ENCODE results near the gene METAP1D.
"Not testable (repeated sequence)": the region's sequence is repeated elsewhere in the genome, so short reads cannot be mapped to it uniquely, and the experiment has no call there.

METAP1D gene

DNA sequence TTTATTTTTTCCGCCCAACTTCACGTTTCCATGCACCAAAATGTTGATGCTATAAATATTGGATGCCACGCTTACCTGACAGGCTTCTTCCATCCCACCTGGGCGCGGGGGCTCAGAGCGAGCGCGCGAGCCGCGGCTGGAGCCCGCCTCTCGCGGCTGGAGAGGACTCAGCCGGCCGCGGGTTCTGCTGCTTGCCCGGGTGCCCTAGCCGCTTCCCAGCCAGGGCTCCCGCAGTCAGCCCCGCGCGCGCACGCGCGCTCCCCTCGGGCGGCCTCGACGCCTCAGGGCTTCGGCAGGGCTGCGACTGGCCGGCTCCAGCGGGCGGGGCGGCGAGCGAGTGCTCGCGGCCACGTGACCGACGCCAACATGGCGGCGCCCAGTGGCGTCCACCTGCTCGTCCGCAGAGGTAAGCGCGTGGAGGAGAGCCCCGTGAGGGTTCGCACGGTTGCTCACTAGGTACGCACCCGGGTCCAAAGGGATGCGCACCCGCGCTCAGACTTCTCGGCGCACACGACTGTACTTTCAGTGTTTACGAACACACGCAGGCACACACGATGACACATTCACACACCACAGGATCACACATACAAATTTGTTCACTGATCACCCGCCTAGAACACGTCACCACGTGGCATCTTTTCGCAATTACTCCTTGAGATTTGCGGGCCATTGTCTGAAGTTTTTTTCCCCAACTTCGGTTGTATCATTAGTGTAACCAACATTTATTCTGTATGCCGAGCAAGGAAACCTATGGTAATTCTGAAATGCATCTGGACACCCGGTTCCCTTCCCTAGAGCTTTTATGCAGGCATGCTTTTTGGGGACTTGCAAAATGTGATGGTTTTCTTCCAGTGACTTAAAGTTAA is at the start of gene METAP1D:
METAP1D (plus strand) TSS at position 350 of the 866 bp plus-strand sequence; CDS start at position 367, 17 bp downstream.
- peak; percentile 74 for DNase-seq (ENCODE audit: low spot score)

DNA sequence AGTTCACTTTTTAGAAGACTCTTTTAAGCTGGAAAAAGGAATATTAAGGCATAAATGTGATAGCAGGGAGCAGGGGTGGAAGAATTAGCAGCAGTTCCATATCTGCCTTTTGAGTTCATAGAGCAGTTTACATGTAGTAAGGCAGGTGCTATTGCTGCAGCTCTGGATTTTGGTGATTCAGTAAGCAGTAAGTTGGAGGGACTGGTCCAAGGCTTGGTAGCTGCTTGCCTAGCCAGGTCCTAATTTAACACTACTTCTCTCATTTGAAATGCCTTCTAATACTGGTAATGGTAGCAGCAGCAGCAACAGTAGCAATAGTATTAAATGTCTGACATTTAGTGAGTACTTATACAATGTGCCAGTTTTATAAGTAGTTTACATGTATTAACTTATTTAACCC is 47.5 kb upstream of the METAP1D start:
- no peak for DNase-seq (ENCODE audit: low spot score)

DNA sequence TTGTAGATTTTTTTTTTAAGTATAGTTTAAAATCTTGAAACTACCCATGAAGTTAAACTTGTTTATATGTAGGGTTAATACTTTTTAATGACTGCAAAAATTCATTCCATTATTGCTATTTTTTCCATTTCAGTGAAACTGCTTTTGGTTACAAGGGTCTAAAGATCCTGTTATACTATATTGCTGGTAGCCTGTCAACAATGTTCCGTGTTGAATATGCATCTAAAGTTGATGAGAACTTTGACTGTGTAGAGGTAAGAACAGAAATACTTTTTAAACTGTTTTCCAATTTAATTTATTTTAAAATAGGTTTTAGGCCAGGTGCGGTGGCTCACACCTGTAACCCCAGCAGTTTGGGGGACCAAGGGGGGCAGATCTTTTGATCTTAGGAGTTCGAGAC is 47.0 kb upstream of the METAP1D start:
- no peak for DNase-seq (ENCODE audit: low spot score)

DNA sequence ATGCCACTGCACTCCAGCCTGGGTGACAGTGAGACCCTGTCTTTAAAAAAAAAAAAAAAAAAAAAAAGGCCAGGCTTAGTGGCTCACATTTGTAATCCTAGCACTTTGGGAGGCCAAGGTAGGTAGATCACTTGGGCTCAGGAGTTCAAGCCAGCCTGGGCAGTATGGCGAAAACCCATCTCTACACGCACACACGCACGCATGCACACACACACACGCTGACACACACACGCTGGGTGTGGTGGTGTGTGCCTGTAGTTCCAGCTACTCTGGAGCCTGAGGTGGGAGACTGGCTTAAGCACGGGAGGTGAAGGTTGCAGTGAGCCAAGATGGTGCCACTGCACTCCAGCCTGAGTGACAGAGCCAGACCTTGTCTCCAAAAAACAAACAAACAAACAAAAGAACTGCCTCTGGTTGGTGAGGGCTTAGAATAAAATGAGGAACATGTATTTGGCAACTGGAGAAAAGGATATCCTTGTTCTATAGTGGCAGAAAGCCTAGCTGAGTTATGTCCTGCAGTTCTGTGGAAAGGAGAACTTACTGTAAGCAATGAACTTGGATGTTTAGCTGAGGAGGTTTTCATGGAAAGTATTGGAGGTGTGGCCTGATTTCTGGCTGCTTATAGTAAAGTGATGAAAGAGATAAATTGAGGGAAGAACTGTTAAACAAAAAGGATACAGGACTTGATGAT is 43.5 kb upstream of the METAP1D start:
- DNase-seq (ENCODE audit: low spot score) = no peak

DNA sequence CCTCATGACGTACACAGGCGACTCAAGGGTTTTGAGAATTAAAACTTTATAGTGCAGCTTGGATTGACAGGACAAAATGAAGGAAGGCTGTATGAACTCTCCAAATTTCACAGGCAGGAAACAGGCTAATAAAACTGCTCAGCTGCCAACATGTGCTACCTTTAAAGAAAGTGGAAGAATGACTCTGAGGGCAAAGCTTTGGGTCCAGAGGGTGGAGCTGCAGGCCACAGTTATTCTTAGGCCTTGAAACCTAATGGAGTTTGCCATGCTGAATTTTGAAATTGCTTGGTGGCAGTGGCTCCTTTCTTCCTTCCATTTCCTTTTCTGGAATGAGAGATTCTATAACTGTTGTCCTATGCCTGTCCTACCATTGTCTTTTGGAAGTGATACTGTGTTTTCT is 42.7 kb upstream of the METAP1D start:
- no peak for DNase-seq (ENCODE audit: low spot score)

DNA sequence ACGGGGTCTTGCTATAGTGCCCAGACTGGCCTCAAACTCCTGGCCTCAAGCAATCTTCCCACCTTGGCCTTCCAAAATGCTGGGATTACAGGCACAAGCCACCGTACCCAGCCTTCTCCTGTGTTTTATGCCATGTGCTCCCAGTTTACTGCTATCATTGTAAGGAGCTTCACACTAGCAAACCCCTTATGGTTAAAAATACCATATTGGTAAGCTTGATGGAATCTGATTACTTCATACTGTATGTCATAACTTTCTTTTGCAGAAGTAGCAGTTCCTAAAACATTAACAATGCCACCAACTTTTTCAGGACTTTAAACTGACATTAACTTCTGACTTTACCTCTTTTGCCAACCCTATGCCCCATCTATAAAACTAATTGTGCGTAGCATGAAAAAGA is 41.3 kb upstream of the METAP1D start:
- DNase-seq (ENCODE audit: low spot score) = no peak

DNA sequence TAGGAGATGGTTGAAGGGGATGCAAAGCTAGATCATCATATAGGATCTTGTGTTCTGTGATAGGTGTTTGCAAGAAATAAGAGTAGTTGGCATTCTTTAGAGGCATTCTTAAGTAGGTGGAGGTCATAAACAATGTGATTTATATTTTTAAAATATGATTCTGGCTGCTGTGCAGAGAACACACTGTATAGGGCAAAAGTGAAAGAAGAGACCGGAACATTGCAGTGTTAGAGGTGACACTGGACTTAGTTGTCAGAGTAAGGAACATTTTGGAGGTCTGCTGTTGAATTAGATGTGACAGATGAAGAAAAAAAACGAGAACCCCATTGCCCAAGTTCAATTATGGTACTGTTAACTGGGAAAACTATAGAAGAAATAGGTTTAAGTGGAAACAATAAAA is 39.8 kb upstream of the METAP1D start:
- no peak for DNase-seq (ENCODE audit: low spot score)

DNA sequence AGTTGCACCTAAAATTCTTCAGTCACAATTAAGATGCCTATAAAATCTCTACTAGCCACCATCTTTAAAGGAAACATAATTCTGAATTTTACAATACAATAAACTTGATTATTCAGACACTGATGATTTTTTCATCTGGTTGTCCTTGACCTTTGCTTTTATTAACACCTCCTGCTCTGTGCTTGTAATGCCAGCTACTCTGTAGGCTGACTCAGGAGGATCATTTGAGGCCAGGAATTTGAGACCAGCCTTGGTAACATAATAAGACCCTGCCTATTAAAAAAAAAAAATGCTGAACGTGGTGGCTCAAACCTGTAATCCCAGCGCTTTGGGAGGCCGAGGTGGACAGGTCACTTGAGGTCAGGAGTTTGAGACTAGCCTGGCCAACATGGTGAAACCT is 39.2 kb upstream of the METAP1D start:
- DNase-seq (ENCODE audit: low spot score) = no peak

DNA sequence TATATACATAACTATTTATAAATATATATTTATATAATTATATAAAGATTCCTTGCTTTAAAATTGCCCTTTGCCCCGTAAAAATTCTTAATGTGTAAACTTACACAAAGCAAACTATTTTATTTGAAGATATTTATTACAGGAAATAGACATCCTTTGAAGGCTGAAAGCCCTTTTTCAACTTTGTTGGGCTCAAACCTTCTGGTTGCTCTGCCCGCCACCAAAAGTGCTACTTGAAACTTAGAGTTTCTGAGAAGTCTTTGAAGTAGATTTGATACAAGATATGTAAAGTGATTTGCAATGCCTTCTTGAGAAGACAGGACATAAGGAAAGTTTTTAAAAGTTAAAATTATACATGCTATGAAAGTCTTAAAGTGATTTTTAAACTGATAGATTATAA is 36.6 kb upstream of the METAP1D start:
- DNase-seq (ENCODE audit: low spot score) = no peak

DNA sequence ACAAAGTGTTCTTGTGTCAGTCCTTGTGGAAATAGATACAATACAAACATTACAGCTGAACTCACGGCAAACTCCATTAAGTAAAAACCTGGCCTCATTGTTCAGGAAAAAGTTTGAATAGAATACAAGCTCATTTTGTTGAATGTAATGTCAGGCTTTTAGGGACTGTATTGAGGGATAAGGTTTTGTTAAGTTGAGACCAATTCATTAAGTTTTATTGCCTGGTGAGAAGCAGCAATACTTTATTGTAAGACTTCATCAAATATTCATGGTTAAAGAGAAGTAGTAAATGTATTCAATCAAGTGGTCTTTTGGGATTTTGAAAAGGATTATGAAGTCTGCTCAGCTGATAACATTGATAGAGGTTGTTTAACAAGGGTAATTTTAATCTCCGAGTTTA is 35.4 kb upstream of the METAP1D start:
- DNase-seq (ENCODE audit: low spot score) = no peak

DNA sequence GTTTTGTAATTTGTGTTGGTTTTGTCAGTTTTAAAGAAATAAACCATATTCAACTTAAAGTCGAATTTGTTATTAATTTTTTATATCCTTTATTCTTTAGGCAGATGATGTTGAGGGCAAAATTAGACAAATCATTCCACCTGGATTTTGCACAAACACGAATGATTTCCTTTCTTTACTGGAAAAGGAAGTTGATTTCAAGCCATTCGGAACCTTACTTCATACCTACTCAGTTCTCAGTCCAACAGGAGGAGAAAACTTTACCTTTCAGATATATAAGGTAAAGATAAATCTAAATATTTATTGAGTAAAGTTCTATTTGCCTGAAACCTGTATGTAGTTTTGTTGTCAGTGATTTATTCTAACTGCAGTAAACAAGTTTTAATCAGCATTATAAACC is 34.5 kb upstream of the METAP1D start:
- no peak for DNase-seq (ENCODE audit: low spot score)

DNA sequence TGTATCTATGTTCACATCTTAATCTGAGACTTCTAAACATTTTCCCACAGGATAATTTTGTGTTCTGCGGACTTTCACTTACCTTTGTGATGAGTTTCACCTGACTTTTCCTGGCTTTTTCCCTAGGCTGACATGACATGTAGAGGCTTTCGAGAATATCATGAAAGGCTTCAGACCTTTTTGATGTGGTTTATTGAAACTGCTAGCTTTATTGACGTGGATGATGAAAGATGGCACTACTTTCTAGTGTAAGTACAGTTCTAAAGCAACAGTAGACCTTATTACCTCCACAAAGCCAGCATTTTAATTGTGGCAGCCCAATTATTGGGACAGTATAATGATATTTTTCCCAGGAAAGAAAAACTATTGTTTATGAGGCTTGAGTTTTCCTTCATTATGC is 34.1 kb upstream of the METAP1D start:
- no peak for DNase-seq (ENCODE audit: low spot score)

DNA sequence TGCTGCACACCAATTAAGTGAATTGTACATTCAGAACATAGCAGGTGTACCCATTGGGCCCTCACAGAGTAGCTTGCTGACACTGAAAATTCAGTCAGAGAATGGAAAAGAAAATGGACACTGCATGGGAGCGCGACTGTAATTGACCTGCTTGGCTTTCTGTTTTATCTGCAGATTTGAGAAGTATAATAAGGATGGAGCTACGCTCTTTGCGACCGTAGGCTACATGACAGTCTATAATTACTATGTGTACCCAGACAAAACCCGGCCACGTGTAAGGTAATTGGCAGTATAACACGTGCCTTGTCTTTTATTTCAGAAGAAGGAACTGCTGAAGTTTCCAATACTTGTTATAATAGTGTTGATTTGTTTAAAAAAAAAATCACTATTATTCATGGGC is 33.5 kb upstream of the METAP1D start:
- DNase-seq (ENCODE audit: low spot score) = no peak

DNA sequence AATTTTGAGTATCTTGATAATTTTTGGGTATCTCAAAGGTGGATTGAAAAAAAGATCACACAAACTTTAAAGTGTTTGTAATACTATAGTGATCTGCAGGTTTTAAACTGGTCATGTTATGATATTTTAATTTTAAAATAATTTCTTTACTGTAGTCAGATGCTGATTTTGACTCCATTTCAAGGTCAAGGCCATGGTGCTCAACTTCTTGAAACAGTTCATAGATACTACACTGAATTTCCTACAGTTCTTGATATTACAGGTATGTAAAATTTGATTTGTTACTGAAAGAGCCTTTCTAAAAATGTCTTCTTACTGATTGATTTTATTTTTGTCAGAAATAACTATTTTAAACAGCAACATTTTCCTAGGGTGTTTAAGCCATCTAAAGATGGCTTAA is 33.1 kb upstream of the METAP1D start:
- DNase-seq (ENCODE audit: low spot score) = no peak

DNA sequence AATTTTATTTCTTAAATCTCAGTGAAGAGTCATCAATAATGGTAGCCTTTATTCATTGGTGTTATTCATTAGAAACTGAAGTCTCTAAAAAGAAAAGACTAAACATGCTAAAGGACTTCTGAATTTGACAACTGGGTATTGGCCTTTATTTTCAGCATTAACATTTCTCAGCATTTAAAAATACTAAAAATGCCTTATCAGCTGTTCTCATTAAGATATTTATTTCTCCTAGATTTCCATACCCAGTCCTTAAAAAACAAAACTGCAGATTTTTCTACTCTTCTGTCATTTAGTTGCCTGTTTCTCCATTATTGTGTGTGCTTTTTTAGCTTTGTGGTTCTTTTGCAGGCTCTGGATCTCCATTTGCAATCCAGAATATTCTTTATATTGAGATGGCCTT is 31.2 kb upstream of the METAP1D start:
- no peak for DNase-seq (ENCODE audit: low spot score)

DNA sequence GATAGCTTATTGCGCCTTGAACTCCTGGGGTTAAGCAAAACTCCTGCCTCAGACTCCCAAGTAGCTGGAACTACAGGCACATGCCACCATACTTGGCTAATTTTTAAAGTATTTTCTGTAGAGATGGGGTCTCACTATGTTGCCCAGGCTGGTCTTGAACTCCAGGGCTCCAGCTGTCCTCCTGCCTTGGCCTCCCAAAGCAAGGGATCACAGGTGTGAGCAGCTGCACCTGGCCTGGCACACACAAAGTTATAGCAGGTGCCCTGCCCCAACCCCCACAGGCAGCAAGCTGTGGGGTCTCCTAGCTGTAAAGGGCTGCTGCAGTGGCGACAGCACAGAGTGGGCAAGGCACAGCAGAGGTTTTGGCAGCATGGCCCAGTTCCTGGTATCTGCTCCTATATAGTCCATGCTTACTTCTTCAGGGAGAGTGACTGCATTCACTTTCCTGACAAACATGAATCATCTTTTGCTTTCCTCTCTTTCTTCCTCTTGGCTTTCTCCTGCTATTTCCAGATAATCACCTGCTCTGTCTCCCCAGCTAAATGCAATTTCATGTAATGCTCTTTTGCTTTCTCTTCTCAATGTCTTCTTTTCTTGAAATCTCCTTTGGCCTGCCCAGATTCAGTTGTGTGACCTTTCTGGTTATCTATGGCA is 27.3 kb upstream of the METAP1D start:
- DNase-seq (ENCODE audit: low spot score) = no peak

DNA sequence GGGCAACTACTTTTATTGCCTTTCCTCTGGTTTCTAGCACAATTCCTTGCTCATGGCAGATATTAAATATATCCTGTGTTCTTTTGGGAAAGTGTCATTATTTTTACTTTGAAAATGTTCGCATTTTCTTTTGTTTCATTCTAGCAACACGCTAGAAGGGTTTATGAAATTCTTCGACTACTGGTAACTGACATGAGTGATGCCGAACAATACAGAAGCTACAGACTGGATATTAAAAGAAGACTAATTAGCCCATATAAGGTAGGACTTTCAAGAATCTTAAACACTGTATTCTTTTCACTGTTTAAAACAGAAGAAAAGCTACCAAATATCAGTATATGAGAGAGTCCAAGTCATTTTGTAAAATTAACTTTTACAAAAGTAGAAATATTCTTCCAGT is 20.6 kb upstream of the METAP1D start:
- no peak for DNase-seq (ENCODE audit: low spot score)

DNA sequence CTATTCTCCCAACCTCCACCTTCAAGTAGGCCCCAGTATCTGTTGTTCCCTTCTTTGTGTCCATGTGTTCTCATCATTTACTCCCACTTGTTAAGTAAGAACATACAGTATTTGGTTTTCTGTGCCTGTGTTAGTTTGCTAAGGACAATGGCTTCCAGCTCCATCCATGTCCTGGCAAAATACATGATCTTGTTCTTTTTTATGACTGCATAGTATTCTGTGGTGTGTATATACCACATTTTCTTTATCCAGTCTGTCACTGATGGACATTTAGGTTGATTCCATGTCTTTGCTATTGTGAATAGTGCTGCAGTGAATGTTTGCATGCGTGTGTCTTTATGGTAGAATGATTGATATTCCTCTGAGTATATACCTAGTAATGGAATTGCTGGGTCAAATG is 15.8 kb upstream of the METAP1D start:
- DNase-seq (ENCODE audit: low spot score) = not testable (repeated sequence)

DNA sequence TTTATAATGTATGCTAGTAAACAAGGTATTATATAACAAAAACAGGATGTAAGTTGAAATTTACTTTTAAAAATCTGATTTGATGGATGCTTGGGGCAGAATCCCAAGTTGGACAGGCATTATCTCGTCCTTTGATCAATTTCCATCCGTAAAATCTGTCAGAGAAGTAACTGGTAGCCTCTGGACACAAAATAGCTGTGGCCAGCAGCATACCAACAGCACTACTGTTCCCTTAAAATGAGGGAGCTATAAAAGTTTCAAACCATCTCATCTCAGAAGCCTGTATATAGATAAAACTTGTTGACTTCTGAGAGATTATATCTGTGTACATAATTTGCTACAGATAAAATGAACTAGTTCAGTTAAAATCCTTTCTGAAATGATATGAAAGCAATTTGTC is 14.7 kb upstream of the METAP1D start:
- DNase-seq (ENCODE audit: low spot score) = no peak

DNA sequence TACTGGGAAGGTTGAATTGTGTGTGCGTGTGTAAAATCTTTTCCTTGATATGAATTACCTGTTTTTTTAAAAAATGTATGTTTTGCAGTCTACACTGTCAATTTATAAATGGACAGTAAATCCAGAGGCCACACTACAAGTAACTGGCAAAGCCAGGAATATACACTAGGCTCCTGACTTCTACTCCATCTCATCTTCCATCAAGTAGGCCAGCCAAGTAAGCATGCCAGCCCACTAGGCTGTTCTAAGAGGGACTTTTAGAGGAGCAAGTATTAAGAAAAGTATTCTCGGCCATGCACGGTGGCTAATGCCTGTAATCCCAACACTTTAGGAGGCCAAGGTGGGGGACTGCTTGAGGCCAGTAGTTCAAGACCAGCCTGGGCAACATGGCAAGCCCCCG is 13.0 kb upstream of the METAP1D start:
- no peak for DNase-seq (ENCODE audit: low spot score)

DNA sequence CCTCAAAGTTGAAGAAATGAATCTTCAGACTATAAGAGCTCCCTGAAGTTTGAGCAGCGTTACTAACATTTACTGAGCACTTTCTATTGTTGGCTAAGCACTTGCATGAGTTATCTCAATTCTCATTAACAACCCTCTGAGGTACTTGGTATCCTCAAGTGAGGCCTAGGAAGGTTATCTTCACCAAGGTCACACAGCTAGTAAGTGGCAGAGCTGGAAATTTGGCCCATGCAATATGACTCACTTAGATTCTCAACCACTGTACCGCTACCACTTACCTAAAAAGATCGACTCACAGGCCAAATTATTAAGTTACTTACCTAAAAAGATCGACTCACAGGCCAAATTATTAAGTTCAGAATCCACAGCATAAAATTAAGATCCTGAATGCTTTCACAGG is 8.7 kb upstream of the METAP1D start:
- DNase-seq (ENCODE audit: low spot score) = no peak

DNA sequence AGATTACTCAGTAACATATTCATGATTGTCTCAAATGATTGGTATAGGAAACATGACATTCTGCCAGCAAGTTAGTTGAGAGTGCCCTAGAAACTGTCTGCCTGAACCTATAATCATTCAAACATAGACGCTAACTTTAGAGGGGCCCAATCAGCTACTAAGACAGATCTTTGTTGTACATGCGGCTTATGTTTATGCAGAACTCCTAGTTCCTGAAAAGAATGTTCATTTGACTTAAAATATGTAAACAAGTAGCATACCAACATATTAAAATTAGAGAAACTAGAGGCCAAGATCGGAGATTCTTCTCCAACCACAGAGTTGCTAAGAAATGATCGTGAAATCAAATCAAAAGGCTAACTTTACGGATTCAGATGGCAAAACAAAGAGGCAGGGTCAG is 4.2 kb upstream of the METAP1D start:
- DNase-seq (ENCODE audit: low spot score) = no peak

DNA sequence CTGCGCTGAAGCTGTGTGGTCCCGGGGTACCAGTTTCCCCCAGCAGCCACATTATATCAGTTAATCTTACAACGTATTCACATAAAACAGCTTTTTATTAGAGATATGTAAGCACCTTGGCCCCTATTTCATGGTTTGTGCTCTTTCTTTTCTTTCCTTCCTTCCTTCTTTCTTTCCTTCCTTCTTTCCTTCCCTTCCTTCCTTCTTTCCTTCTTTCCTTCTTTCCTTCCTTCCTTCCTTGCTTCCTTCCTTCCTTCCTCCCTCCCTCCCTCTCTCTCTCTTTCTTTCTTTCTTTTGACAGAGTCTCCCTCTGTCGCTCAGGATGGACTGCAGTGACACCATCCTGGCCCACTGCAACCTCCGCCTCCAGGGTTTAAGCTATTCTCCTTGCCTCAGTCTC is 3.7 kb upstream of the METAP1D start:
- DNase-seq (ENCODE audit: low spot score) = no peak

Measured in COLO829 (cell line).